Large intestine (tissue), 3 donors: ENCODE measurements around the gene LRRC71. TPM values are rescaled to one million over a fixed set of nuclear protein-coding genes. Genes with fewer than 3 reads are reported as not detected.
A peak's percentile ranks its signal among the peaks of the same experiment; 100 is the strongest.

Experiments
- DNase-seq, 2 donors: peaks; one replicate each; pipeline versions ENCODE4 v3.0.0 to v3.0.0-alpha.2; 2013
- H3K27ac ChIP-seq: one replicate; pipeline ENCODE4 v1.5.1; 2013; ENCODE audit warnings: low read length
- H3K27me3 ChIP-seq: 2 replicates; pipeline ENCODE4 v1.6.1; 2013; ENCODE audit warnings: low read length; ENCODE audit not compliant: control insufficient read depth, insufficient read depth
- H3K36me3 ChIP-seq: 2 replicates; pipeline ENCODE4 v1.6.1; 2013; ENCODE audit warnings: low read length; ENCODE audit not compliant: control insufficient read depth, insufficient read depth
- H3K4me1 ChIP-seq: one replicate; pipeline ENCODE4 v1.6.1; 2013; ENCODE audit warnings: low read length; ENCODE audit not compliant: control insufficient read depth, insufficient read depth
- H3K4me3 ChIP-seq: one replicate; pipeline ENCODE4 v1.5.1; 2013; ENCODE audit warnings: low read length
- H3K9me3 ChIP-seq: one replicate; pipeline ENCODE4 v1.6.1; 2013; ENCODE audit warnings: mild to moderate bottlenecking, low read depth, low read length, moderate library complexity; ENCODE audit not compliant: control insufficient read depth
- WGBS: methylation state at CpG from one replicate; pipeline ENCODE4 v1.1.5; 2013; ENCODE audit warnings: low lambda C conversion rate; ENCODE audit not compliant: insufficient coverage; 5-methylcytosine and 5-hydroxymethylcytosine counted together
- polyA plus RNA-seq: library from polyadenylated mRNA; unstranded; fragments of 120-200 nt; gene quantifications from one replicate; pipeline ENCODE4 v1.2.1, GENCODE V29; 2013

Gene LRRC71
- polyA plus RNA-seq, 1 donor: 0.28 TPM

- no peaks in the 10 kb centered on the region for H3K4me1 ChIP-seq
- no peak overlapping the region for H3K27ac ChIP-seq
- no peak overlapping the region for H3K4me3 ChIP-seq
- peaks cover 92% of the 10 kb centered on the region for H3K36me3 ChIP-seq
- H3K27me3 ChIP-seq: no peaks in the 10 kb centered on the region
- WGBS: no CpG with 5 or more reads among the region's 4 CpGs
- no peak for DNase-seq
- H3K9me3 ChIP-seq: no peaks in the 10 kb centered on the region
These were observed 28.3 kb downstream of the LRRC71 start for GRCh38 chr1:156948708-156949107.

GRCh38 chr1:156949127-156949526 lies 28.7 kb downstream of the LRRC71 start:
- Histone ChIP-seq H3K27ac (no peak overlapping the region), H3K36me3 (peaks cover 88% of the 10 kb centered on the region), H3K4me1 (no peaks in the 10 kb centered on the region), H3K9me3 (no peaks in the 10 kb centered on the region), H3K27me3 (no peaks in the 10 kb centered on the region), H3K4me3 (no peak overlapping the region)
- DNase-seq: no peak
- WGBS: no CpG with 5 or more reads among the region's 5 CpGs

DNA sequence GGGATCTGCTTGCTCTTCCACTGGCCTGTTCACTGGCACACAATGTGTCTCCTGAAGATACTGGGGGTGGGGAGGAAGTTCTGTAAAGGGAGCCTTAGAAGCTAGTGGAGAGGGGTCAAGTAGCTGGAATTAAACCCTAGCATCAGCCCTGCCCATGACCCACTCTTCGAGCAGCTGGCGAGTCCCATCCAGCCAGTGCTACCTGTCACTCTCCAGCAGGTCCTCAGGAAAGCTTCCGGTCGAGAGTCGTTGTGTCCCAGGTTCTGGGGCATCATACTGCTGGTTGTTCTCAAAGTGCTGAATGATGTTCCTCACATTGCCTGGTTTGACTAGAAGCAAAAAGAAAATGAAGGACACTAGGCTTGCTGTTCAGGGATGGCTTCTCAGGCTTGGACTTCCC lies 30.9 kb downstream of the LRRC71 start:
- Histone ChIP-seq H3K27me3 (no peaks in the 10 kb centered on the region), H3K36me3 (peaks cover 85% of the 10 kb centered on the region), H3K4me1 (peaks cover 6% of the 10 kb centered on the region), H3K9me3 (no peaks in the 10 kb centered on the region), H3K27ac (no peak overlapping the region), H3K4me3 (no peak overlapping the region)
- no peak for DNase-seq
- no CpG with 5 or more reads among the region's 5 CpGs for WGBS

DNA sequence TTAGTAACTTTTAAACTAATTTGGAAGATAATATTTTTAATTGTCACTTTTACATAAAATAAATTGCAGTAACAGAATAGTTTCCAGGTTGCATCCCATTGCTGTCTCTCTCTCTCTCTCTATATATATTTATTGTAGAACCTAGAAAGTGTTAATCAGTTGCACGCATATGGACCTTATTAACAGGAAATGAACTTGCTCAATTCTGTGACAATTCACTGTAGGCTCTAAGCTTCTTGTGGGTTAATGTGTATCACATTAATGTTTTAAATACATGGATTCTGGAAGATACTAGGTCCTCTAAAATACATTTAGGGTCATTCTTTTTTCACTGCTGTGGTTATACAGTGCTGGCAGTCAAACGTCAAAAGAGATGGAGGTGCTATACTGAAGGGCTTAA lies 33.1 kb downstream of the LRRC71 start:
- DNase-seq: no peak
- H3K4me3 ChIP-seq: no peak overlapping the region
- peaks cover 83% of the 10 kb centered on the region for H3K36me3 ChIP-seq
- no peaks in the 10 kb centered on the region for H3K27me3 ChIP-seq
- H3K9me3 ChIP-seq: no peaks in the 10 kb centered on the region
- H3K4me1 ChIP-seq: peaks cover 14% of the 10 kb centered on the region
- no CpG with 5 or more reads among the region's 2 CpGs for WGBS
- H3K27ac ChIP-seq: no peak overlapping the region

DNA sequence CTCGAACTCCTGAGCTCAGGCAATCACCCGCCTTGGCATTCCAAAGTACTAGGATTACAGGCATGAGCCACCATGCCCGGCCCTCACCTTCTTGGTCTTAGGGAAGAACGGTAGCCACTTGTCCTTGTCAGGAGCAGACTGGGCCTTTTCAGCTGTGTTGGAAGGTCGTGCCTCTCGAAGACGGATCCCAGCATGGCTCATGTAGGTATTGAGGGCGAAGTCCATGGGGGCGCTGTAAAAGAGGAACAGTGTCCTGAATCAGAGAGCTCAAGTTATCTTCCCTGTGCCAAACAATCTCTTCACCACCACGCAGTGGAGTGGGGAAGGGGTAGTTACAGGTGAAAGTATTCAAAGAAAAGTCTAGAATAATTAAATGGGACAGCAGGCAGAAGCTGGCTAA lies 35.9 kb downstream of the LRRC71 start:
- WGBS: no CpG with 5 or more reads among the region's 10 CpGs
- Histone ChIP-seq H3K36me3 (peaks cover 82% of the 10 kb centered on the region), H3K27me3 (no peaks in the 10 kb centered on the region), H3K4me1 (peaks cover 14% of the 10 kb centered on the region), H3K27ac (no peak overlapping the region), H3K4me3 (no peak overlapping the region), H3K9me3 (no peaks in the 10 kb centered on the region)
- peak; percentile 38 to 70 for DNase-seq

GRCh38 chr1:156957634-156958033 lies 37.2 kb downstream of the LRRC71 start:
- H3K27me3 ChIP-seq: no peaks in the 10 kb centered on the region
- H3K27ac ChIP-seq: peak overlapping the region; percentile 63
- no peak for DNase-seq
- H3K36me3 ChIP-seq: peaks cover 84% of the 10 kb centered on the region
- no peaks in the 10 kb centered on the region for H3K9me3 ChIP-seq
- peaks cover 14% of the 10 kb centered on the region for H3K4me1 ChIP-seq
- no CpG with 5 or more reads among the region's 3 CpGs for WGBS
- H3K4me3 ChIP-seq: no peak overlapping the region

DNA sequence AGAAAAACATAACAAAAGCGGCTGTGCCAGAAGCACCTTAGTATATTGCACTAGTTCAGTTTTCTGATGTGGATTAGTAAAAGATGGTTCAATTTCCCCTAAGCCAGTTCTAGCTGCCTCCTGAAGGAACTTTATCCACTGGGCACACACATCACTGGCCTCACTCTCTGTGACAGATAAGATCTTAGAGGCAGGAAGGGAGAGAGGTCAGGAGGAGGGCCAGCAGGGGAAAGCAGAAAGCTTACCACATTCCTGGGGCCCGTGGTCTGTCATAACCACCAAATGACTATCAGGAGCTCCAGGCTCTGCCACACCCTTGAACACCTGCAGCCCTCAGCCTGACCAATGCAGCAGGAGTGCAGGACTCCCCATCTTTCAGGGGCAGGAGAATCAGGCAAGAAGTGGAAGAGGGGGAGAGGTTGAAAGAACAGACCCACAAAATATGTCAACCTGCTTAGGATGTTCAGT lies 37.8 kb downstream of the LRRC71 start:
- H3K9me3 ChIP-seq: no peaks in the 10 kb centered on the region
- peak overlapping the region; percentile 63 for H3K27ac ChIP-seq
- WGBS: no CpG with 5 or more reads among the region's 2 CpGs
- H3K27me3 ChIP-seq: no peaks in the 10 kb centered on the region
- H3K36me3 ChIP-seq: peaks cover 83% of the 10 kb centered on the region
- no peak overlapping the region for H3K4me3 ChIP-seq
- H3K4me1 ChIP-seq: peaks cover 14% of the 10 kb centered on the region
- DNase-seq: peak; percentile 47 to 54

GRCh38 chr1:156959414-156959813 lies 39.0 kb downstream of the LRRC71 start:
- Histone ChIP-seq H3K27ac (no peak overlapping the region), H3K4me1 (peaks cover 14% of the 10 kb centered on the region), H3K4me3 (no peak overlapping the region), H3K9me3 (no peaks in the 10 kb centered on the region), H3K27me3 (no peaks in the 10 kb centered on the region), H3K36me3 (peaks cover 91% of the 10 kb centered on the region)
- no peak for DNase-seq
- WGBS: 83% methylated on average over 2 of the region's 2 CpGs

DNA sequence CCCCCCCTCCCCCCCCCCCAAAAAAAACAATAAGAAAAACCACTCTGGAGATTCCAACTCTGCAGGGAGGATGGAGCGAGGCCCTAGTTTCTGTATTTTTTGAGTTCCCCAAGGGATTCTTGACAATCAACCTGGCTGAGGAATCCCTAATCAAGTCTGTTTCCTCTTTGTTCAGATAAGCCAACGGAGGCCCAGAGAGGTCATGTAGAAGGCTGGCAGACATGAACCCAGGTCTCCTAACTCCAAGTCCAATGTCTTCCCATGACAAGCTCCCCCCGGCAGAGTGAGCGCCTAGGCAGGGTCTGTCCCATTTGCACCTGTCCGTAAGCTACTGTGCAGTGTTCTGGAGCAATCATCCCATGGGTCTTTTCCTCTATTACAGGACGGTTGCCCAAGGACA lies 39.5 kb downstream of the LRRC71 start:
- H3K27me3 ChIP-seq: no peaks in the 10 kb centered on the region
- peaks cover 14% of the 10 kb centered on the region for H3K4me1 ChIP-seq
- DNase-seq: no peak
- WGBS: no CpG with 5 or more reads among the region's 6 CpGs
- H3K4me3 ChIP-seq: no peak overlapping the region
- H3K9me3 ChIP-seq: no peaks in the 10 kb centered on the region
- H3K36me3 ChIP-seq: peaks cover 90% of the 10 kb centered on the region
- no peak overlapping the region for H3K27ac ChIP-seq

DNA sequence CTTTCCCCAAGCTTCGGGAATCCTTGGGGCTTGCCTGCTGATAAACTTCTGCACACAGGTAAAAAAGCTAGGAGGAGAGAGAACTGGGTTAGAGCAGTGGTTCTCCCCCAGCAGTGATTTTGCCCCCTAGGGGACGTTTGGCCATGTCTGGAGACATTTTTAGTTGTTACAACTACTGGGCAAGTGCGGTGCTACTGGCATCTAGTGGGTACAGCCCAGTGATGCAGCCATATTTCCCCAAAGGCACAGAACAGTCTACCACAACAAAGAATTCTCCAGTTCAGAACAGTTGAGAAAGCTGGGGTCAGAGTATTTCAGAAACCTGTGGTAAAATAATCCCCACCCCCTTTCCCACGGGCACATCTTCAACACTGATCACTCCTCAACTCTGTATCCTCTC lies 41.3 kb downstream of the LRRC71 start:
- Histone ChIP-seq H3K27me3 (no peaks in the 10 kb centered on the region), H3K27ac (no peak overlapping the region), H3K4me3 (no peak overlapping the region), H3K4me1 (peaks cover 8% of the 10 kb centered on the region), H3K9me3 (no peaks in the 10 kb centered on the region), H3K36me3 (peaks cover 81% of the 10 kb centered on the region)
- no peak for DNase-seq
- WGBS: 80% methylated on average over 1 of the region's 4 CpGs

GRCh38 chr1:156963621-156964020 lies 43.2 kb downstream of the LRRC71 start:
- H3K4me3 ChIP-seq: no peak overlapping the region
- H3K36me3 ChIP-seq: peaks cover 74% of the 10 kb centered on the region
- DNase-seq: no peak
- H3K9me3 ChIP-seq: no peaks in the 10 kb centered on the region
- WGBS: no CpG with 5 or more reads among the region's 3 CpGs
- H3K27me3 ChIP-seq: no peaks in the 10 kb centered on the region
- no peaks in the 10 kb centered on the region for H3K4me1 ChIP-seq
- H3K27ac ChIP-seq: no peak overlapping the region
